ENCODE measurements around the gene NCK2. TPM values are rescaled to one million over a fixed set of nuclear protein-coding genes. Genes with fewer than 3 reads are reported as not detected.
A peak's percentile ranks its signal among the peaks of the same experiment; 100 is the strongest.

NCK2 gene
- total RNA-seq, 2 donors from 2014 or later = 36.6 to 42.8 TPM

DNA sequence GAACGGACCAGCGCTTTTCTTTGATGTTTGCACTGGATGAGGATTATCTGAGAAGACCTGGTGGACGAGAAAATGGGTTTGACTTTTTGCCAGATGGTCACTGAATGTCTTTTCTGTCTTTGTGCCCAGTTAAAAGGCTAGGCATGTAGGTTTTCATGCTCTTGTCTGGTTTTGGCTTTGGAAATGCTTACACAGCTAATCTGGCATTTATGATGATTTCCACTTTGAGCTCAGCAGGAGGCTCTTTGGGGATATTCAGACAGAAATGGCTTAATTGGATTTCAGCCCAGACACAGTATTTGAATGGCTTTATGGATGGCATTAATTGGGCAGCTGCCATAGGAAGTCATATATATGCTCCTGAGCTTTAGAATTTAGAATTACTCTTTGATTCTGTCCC is 59.6 kb downstream of the NCK2 start:
- Histone ChIP-seq H3K27ac (no peak overlapping the region), H3K27me3 (no peaks in the 10 kb centered on the region)
- DNase-seq = no peak

DNA sequence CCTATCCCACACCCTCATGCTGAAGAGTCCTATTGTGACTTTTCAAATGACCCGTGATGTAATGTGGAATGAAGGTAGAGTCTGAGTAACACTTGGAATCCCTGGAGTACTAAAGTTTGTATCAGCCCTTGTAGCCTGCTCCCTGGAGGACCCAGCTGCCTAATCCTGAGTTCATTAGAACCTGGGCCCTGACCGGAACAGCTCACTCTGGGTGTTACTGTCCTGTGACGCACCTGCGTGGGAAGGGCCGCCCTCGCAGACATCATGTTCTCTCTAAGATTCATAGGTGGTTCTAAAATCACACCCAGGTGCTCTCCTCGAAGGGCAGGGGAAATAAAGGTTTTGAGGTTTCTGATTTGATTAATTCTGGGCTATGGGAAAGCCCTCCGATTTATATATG is 62.3 kb downstream of the NCK2 start:
- H3K27ac ChIP-seq = no peak overlapping the region
- no peak for DNase-seq
- peaks cover 27% of the 10 kb centered on the region for H3K4me1 ChIP-seq
- 92 to 97% methylated on average over 8 of the region's 8 CpGs for WGBS, 2 donors
- no peaks in the 10 kb centered on the region for H3K27me3 ChIP-seq
- ATAC-seq = no peak
- no peaks in the 10 kb centered on the region for H3K9me3 ChIP-seq
- no peak overlapping the region for H3K4me3 ChIP-seq
- no peak for TF ChIP-seq POLR2A (IDR thresholded peaks at IDR 0.05)
- TF ChIP-seq, protein P1, sequence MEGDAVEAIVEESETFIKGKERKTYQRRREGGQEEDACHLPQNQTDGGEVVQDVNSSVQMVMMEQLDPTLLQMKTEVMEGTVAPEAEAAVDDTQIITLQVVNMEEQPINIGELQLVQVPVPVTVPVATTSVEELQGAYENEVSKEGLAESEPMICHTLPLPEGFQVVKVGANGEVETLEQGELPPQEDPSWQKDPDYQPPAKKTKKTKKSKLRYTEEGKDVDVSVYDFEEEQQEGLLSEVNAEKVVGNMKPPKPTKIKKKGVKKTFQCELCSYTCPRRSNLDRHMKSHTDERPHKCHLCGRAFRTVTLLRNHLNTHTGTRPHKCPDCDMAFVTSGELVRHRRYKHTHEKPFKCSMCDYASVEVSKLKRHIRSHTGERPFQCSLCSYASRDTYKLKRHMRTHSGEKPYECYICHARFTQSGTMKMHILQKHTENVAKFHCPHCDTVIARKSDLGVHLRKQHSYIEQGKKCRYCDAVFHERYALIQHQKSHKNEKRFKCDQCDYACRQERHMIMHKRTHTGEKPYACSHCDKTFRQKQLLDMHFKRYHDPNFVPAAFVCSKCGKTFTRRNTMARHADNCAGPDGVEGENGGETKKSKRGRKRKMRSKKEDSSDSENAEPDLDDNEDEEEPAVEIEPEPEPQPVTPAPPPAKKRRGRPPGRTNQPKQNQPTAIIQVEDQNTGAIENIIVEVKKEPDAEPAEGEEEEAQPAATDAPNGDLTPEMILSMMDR (IDR thresholded peaks at IDR 0.05) = no peak
- no peaks in the 10 kb centered on the region for H3K36me3 ChIP-seq (replicated peaks in 1 of 2; ENCODE audit: insufficient read depth in 1 of 2, low read depth in 2 of 2)
- intact Hi-C loops (cut with DNase I) = no loop called here

More for the DNA sequence above, 59.6 kb downstream of the NCK2 start:
- ATAC-seq = peak; percentile 30
- no peaks in the 10 kb centered on the region for H3K9me3 ChIP-seq
- no peak overlapping the region for H3K4me3 ChIP-seq
- TF ChIP-seq POLR2A (IDR thresholded peaks at IDR 0.05) = no peak
- TF ChIP-seq, protein P1 (IDR thresholded peaks at IDR 0.05) = no peak
- H3K4me1 ChIP-seq = peaks cover 40% of the 10 kb centered on the region
- intact Hi-C loops (cut with DNase I) = no loop called here
- H3K36me3 ChIP-seq (replicated peaks in 1 of 2; ENCODE audit: insufficient read depth in 1 of 2, low read depth in 2 of 2) = no peaks in the 10 kb centered on the region
- WGBS, 2 donors = 45 to 61% methylated on average over 3 of the region's 3 CpGs

DNA sequence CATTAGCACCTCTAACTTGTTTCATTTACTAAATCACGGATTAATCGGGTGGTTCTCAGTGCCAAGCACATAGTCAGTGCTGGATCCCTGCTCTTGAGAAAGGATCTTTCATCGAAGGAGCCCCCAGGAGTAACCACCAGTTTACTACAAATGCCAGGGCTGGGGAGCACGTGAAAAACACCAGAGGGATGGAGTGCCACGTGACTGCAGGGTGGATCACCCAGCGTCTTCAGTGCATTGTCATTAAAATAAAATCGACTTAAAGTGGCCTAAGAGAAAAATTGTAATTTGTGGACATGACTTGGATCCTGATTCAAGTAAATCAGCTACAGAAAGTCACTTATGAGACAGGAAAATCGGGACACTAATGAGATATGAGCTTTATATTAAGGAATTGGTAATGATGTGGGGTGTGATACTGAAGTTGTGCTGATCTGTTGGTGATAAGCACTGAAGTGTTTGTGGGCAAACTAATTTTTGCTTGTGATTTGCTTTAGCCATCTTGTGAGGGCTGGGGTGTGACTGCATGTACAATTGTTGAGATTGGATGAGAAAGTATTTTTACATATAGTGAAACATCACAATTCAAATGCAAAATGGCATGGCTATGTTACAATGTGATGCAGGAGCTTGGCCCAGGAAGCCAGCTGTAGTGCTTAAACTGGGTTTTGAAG is 63.8 kb downstream of the NCK2 start:
- TF ChIP-seq POLR2A (IDR thresholded peaks at IDR 0.05) = no peak
- DNase-seq = no peak
- Histone ChIP-seq H3K36me3 (replicated peaks in 1 of 2; ENCODE audit: insufficient read depth in 1 of 2, low read depth in 2 of 2) (no peaks in the 10 kb centered on the region), H3K4me3 (no peak overlapping the region), H3K27ac (no peak overlapping the region), H3K4me1 (peaks cover 40% of the 10 kb centered on the region), H3K27me3 (no peaks in the 10 kb centered on the region), H3K9me3 (no peaks in the 10 kb centered on the region)
- intact Hi-C loops (cut with DNase I) = no loop called here
- 84 to 85% methylated on average over 8 of the region's 8 CpGs for WGBS, 2 donors
- no peak for ATAC-seq

DNA sequence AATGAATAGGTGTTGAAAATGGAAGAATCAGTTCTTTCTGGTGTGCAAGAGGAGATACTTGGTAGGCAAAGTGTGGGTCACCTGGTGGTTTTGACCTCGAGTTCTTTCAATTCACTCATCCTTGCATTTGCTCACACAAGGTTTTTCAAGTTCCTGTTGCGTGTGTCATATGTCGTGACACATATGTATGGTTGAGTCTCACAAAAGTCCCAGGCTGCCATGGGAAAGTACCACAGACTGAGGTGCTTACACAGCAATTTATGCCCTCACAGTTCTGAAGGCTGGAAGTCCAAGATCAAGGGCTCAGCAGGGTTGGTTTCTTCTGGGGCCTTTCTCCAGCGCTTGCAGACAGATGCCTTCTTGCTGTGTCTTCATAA is 64.4 kb downstream of the NCK2 start:
- DNase-seq (no peak), ATAC-seq (no peak)
- H3K4me1 ChIP-seq = peaks cover 35% of the 10 kb centered on the region
- no peak overlapping the region for H3K27ac ChIP-seq
- no peak overlapping the region for H3K4me3 ChIP-seq
- WGBS, 2 donors = 86 to 91% methylated on average over 4 of the region's 4 CpGs
- intact Hi-C loops (cut with DNase I) = no loop called here
- no peaks in the 10 kb centered on the region for H3K9me3 ChIP-seq
- no peaks in the 10 kb centered on the region for H3K36me3 ChIP-seq (replicated peaks in 1 of 2; ENCODE audit: insufficient read depth in 1 of 2, low read depth in 2 of 2)
- TF ChIP-seq, protein P1 (IDR thresholded peaks at IDR 0.05) = no peak
- no peak for TF ChIP-seq POLR2A (IDR thresholded peaks at IDR 0.05)
- H3K27me3 ChIP-seq = no peaks in the 10 kb centered on the region

DNA sequence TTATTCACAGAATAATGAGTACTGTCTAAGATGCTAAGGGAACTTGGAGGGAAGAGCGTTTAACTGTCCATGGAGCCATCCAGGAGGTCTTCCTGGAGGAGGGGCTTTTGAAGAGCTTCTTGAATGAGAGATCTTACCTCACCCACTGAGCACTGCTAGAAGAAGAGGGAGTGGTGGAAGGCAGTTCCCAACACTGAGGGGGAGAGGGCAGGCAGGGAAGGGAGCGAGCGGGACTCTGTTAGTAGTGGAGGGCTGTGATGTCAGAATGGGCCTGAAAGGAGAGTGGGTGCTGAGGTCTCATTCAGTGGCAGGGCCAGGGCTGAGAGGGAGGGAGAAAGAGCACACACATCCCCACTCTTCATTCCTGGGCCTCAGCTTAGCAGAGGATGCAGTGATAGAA is 65.0 kb downstream of the NCK2 start:
- Histone ChIP-seq H3K36me3 (replicated peaks in 1 of 2; ENCODE audit: insufficient read depth in 1 of 2, low read depth in 2 of 2) (no peaks in the 10 kb centered on the region), H3K27ac (no peak overlapping the region), H3K4me1 (peaks cover 29% of the 10 kb centered on the region), H3K4me3 (no peak overlapping the region), H3K9me3 (no peaks in the 10 kb centered on the region), H3K27me3 (no peaks in the 10 kb centered on the region)
- 89 to 94% methylated on average over 3 of the region's 3 CpGs for WGBS, 2 donors
- no peak for TF ChIP-seq POLR2A (IDR thresholded peaks at IDR 0.05)
- TF ChIP-seq, protein P1 (IDR thresholded peaks at IDR 0.05) = no peak
- intact Hi-C loops (cut with DNase I) = no loop called here
- ATAC-seq (no peak), DNase-seq (no peak)

Data from body of pancreas (tissue), 4 donors.